Duodenal mucosa (tissue), 2 donors: ENCODE results near the gene KTI12.
"Not testable (repeated sequence)": the region's sequence is repeated elsewhere in the genome, so short reads cannot be mapped to it uniquely, and the experiment has no call there.

Experiments
- H3K27ac ChIP-seq: one replicate; pipeline ENCODE4 v1.7.0; 2013; ENCODE audit warnings: low read depth, low read length
- H3K27me3 ChIP-seq, 2 donors: one replicate each; pipeline ENCODE4 v1.7.0; 2013; ENCODE audit warnings: low read length in 2 of 2, control low read depth in 1 of 2; ENCODE audit not compliant: insufficient read depth in 2 of 2, control insufficient read depth in 1 of 2
- H3K36me3 ChIP-seq, 2 donors: one replicate each; pipeline ENCODE4 v1.7.0; 2013; ENCODE audit warnings: low read length in 2 of 2, control low read depth in 1 of 2; ENCODE audit not compliant: insufficient read depth in 2 of 2, control insufficient read depth in 1 of 2
- H3K4me1 ChIP-seq, 2 donors: one replicate each; pipeline ENCODE4 v1.7.0; 2013; ENCODE audit warnings: low read length in 2 of 2, control low read depth in 1 of 2; ENCODE audit not compliant: insufficient read depth in 2 of 2, control insufficient read depth in 1 of 2
- H3K4me3 ChIP-seq, 2 donors: one replicate each; pipeline ENCODE4 v1.7.0; 2013; ENCODE audit warnings: low read length in 2 of 2, low read depth in 1 of 2
- H3K9ac ChIP-seq, 2 donors: one replicate each; pipeline ENCODE4 v1.7.0; 2013; ENCODE audit warnings: low read length in 2 of 2, low read depth in 1 of 2
- H3K9me3 ChIP-seq, 2 donors: one replicate each; pipeline ENCODE4 v1.7.0; 2013; ENCODE audit warnings: low read length in 2 of 2, control low read depth in 1 of 2; ENCODE audit not compliant: control insufficient read depth in 1 of 2

The KTI12 gene, protein sequence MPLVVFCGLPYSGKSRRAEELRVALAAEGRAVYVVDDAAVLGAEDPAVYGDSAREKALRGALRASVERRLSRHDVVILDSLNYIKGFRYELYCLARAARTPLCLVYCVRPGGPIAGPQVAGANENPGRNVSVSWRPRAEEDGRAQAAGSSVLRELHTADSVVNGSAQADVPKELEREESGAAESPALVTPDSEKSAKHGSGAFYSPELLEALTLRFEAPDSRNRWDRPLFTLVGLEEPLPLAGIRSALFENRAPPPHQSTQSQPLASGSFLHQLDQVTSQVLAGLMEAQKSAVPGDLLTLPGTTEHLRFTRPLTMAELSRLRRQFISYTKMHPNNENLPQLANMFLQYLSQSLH

DNA sequence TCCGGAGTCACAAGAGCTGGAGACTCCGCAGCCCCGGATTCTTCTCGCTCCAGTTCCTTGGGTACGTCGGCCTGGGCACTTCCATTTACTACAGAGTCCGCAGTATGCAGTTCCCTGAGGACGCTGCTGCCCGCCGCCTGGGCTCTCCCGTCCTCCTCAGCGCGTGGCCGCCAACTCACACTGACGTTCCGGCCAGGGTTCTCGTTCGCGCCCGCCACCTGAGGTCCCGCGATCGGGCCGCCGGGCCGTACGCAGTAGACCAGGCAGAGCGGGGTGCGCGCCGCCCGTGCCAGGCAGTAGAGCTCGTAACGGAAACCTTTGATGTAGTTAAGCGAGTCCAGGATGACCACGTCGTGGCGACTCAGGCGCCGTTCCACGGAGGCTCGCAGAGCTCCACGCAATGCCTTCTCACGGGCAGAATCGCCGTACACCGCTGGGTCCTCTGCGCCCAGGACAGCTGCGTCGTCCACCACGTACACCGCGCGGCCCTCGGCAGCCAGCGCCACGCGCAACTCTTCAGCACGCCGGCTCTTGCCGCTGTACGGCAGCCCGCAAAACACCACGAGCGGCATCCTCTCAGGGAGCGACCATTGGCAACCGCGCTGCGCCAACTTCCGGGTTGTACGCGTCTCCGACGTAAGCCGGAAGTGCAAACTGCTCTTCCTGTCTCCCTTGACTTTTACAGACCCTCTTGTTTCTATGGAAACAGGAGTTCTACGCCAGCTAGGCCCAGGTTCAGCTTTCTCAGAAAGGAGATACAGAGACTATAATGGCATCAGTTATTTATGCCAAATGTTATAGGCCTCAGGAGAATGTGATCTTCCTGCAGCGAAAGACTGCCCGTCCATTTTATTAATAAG, at the start of gene KTI12:
Gene KTI12 (minus strand): TSS at position 621 of the 860 bp plus-strand sequence. CDS start 49 bp downstream, at position 572.
- H3K4me1 ChIP-seq: peaks cover 20 to 30% of the 10 kb centered on the region in 2 donors
- peak within 1 kb of the TSS; percentile 88 for H3K27ac ChIP-seq
- H3K9me3 ChIP-seq: no peaks in the 10 kb centered on the region
- H3K27me3 ChIP-seq: no peaks in the 10 kb centered on the region
- H3K4me3 ChIP-seq: peak within 1 kb of the TSS; percentile 94 to 98
- H3K9ac ChIP-seq: peak within 1 kb of the TSS; percentile 75 to 91
- no peaks in the 10 kb centered on the region for H3K36me3 ChIP-seq

DNA sequence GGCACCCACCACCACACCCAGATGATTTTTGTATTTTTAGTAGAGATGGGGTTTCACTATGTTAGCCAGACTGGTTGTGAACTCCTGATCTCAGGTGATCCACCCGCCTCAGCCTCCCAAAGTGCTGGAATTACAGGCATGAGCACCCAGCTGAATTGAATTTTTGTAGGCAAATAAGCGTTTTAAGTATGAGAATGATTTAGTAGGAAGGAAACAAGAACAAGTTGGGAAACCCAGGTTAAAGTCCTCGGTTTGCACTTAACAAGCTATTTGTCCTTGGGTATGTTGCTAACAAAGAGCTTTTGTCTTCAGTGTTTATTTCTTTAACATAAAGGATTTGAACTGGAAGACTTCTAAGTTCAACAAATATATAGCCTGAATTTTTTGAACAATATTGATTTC, 46.4 kb upstream of the KTI12 start:
- Histone ChIP-seq H3K27me3 (no peaks in the 10 kb centered on the region), H3K36me3 (peaks cover 5 to 26% of the 10 kb centered on the region in 2 donors), H3K4me1 (peaks cover 0 to 7% of the 10 kb centered on the region in 2 donors), H3K9ac (no peak overlapping the region), H3K9me3 (no peaks in the 10 kb centered on the region), H3K4me3 (no peak overlapping the region), H3K27ac (no peak overlapping the region)

DNA sequence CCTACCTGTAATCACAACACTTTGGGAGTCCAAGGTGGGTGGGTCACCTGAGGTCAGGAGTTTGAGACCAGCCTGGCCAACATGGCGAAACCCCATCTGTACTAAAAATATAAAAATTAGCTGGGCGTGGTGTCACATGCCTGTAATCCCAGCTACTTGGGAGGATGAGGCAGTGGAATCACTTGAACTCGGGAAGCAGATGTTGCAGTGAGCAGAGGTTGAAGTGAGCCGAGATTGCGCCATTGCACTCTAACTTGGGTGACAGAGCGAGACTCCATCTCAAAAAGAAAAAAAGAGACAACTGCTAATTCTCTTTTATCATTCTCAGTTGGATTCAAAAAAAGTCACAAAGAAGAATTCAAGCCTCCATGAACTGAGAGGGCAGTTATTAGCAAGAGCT, 43.7 kb upstream of the KTI12 start:
- H3K4me1 ChIP-seq, H3K27ac ChIP-seq, H3K9ac ChIP-seq, H3K4me3 ChIP-seq, H3K27me3 ChIP-seq, H3K9me3 ChIP-seq: not testable (repeated sequence)
- H3K36me3 ChIP-seq: peaks cover 5 to 19% of the 10 kb centered on the region in 2 donors

DNA sequence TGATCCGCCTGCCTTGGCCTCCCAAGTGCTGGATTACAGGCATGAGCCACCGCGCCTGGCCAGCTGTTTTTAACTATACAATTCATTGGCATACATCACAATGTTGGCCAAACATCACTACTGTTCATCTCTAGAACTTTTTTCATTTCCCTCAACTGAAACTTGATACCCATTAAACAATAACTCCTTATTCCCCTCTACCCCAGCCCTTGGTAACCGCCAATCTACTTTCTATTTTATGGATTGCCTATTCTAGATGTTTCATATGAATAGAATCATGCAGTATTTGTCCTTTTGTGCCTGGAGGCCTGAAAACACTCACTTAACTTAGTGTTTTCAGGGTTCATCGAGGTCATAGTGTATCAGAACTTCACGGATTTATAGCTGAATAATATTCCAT, 38.7 kb upstream of the KTI12 start:
- Histone ChIP-seq H3K4me3 (no peak overlapping the region), H3K9me3 (no peaks in the 10 kb centered on the region), H3K27ac (no peak overlapping the region), H3K9ac (no peak overlapping the region), H3K4me1 (peaks cover 7 to 10% of the 10 kb centered on the region in 2 donors), H3K36me3 (peaks cover 6 to 17% of the 10 kb centered on the region in 2 donors), H3K27me3 (no peaks in the 10 kb centered on the region)

DNA sequence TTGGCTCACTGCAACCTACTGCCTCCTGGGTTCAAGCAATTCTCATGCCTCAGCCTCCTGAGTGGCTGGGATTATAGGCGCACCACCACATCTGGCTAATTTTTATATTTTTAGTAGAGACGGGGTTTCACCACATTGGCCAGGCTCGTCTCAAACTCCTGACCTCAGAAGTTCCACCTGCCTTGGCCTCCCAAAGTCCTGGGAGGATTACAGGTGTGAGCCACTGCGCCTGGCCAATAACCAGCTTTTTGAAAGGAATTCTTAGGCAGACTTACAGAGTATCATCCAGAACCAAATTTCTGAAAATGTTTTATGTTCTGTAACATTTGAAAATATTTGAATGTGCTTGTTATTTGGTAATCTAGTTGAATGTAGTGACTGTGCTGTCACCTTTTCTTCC, 37.1 kb upstream of the KTI12 start:
- Histone ChIP-seq H3K27ac (no peak overlapping the region), H3K4me3 (no peak overlapping the region)

DNA sequence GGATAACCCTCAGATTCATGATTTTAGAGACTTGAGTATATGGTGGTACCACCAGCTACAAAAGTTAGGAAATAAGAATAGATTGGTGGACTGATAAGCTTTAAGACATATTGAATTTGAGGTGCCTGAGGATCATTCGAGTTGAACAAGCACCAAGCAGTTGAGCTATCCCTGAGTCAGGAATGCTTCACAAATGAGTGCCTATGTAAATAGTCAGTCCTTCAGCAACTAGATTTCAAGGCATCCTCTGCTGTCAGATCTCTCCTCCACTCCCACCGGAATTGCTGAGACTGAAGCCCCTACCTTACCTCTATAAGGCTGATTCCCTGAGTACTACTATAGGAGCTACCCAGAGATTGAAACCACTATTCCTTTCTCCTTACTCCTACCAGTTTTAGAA, 29.6 kb upstream of the KTI12 start:
- Histone ChIP-seq H3K4me3 (no peak overlapping the region), H3K4me1 (peaks cover 4 to 7% of the 10 kb centered on the region in 2 donors), H3K36me3 (peaks cover 19 to 66% of the 10 kb centered on the region in 2 donors), H3K27me3 (no peaks in the 10 kb centered on the region), H3K27ac (no peak overlapping the region), H3K9ac (no peak overlapping the region), H3K9me3 (no peaks in the 10 kb centered on the region)

More for the DNA sequence above, 37.1 kb upstream of the KTI12 start:
- H3K9ac ChIP-seq: no peak overlapping the region
- no peaks in the 10 kb centered on the region for H3K9me3 ChIP-seq
- H3K4me1 ChIP-seq: peaks cover 7 to 10% of the 10 kb centered on the region in 2 donors
- peaks cover 6 to 24% of the 10 kb centered on the region in 2 donors for H3K36me3 ChIP-seq
- no peaks in the 10 kb centered on the region for H3K27me3 ChIP-seq

DNA sequence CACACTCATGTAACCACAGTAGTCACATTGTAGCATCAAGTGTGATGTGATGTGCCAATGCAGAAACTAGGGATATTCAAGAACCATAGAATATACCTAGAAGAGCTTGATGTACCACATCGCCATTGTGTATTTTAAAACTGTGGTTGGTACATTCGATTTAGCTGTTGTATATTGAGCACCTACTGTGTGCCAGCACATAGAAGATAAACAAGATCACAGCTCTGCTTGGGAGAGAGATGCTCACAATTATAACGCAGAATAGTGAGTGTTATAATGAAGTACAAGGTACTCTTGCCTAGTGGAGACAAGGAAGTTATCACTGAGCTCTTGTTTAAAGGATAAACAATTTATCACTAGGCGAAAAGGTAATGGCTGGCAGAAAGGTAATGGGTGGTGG, 27.2 kb upstream of the KTI12 start:
- Histone ChIP-seq H3K4me1 (peaks cover 16 to 22% of the 10 kb centered on the region in 2 donors), H3K36me3 (peaks cover 18 to 49% of the 10 kb centered on the region in 2 donors), H3K9me3 (no peaks in the 10 kb centered on the region), H3K27ac (no peak overlapping the region), H3K27me3 (no peaks in the 10 kb centered on the region), H3K9ac (no peak overlapping the region), H3K4me3 (no peak overlapping the region)

DNA sequence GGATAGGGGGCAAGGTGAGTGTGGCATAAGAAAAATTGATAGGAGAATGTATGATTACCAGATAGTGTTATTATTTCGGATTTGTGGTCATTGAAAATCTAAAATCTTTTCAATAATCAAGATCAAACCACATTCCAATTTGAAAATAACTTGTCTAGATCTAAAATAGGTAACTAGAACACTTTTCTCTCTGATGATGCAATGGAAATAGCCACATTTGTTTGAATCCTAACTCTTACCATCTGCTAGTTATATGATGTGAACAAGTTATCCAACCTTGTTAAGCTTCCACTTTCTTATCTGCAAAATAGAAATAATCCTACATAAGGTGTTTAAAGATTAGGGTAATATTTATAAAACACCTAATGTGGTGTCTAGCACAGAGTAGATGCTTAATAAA, 26.3 kb upstream of the KTI12 start:
- no peak overlapping the region for H3K4me3 ChIP-seq
- H3K27ac ChIP-seq: no peak overlapping the region
- H3K9ac ChIP-seq: no peak overlapping the region
- no peaks in the 10 kb centered on the region for H3K9me3 ChIP-seq
- H3K4me1 ChIP-seq: peaks cover 22% of the 10 kb centered on the region in 2 donors
- H3K36me3 ChIP-seq: peaks cover 18 to 40% of the 10 kb centered on the region in 2 donors
- H3K27me3 ChIP-seq: no peaks in the 10 kb centered on the region

DNA sequence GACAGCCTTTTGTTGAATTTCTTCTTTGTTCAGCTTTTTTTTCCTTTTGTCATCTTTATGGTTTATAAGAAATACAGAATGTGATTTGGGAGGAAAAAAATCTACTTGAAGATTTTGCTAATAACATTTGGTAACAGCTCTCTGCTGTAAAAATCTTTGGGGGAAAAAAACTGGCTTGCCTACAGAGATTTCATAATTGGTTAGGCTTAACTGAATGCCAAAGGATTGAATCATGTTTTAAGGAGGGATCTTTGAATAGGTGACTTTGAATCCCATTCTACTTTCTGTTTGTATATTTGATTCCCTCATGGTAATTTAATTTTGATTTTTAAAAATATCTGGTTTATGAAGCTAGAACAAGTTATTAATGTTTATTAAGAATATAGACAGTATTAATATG, 25.7 kb upstream of the KTI12 start:
- H3K9me3 ChIP-seq: no peaks in the 10 kb centered on the region
- no peak overlapping the region for H3K27ac ChIP-seq
- no peak overlapping the region for H3K9ac ChIP-seq
- peaks cover 13 to 36% of the 10 kb centered on the region in 2 donors for H3K36me3 ChIP-seq
- H3K4me3 ChIP-seq: no peak overlapping the region
- peaks cover 24 to 25% of the 10 kb centered on the region in 2 donors for H3K4me1 ChIP-seq
- no peaks in the 10 kb centered on the region for H3K27me3 ChIP-seq

DNA sequence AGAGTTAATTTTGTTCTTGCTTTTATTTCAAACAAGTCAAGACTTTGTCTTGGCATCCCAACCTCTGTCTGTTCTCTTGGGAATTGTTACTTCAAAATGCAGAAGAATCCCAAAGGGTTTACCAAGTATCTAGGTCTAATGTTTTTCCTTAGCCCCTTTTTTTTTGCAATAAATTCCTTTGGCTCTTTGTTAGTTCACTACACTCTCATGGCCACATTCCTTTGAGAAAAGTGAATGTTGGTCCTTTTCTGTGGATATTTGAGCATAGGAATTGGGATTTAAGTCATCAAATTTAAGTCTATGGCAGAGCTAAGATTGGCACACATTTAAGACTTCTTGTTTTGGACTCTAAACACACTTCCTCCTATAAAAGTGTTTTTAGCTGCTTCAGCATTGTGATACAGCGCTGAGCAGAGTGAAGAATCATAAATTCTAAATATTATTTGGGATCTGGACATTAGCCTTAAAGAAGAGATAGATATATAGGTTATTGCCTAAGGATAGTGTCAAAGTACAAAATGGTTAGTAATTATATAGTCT, 24.3 kb upstream of the KTI12 start:
- Histone ChIP-seq H3K27ac (no peak overlapping the region), H3K9ac (peak overlapping the region in 1 of 2 donors; percentile 75), H3K4me1 (peaks cover 31 to 33% of the 10 kb centered on the region in 2 donors), H3K9me3 (no peaks in the 10 kb centered on the region), H3K4me3 (peak overlapping the region; percentile 94 to 99), H3K27me3 (no peaks in the 10 kb centered on the region), H3K36me3 (peaks cover 7 to 25% of the 10 kb centered on the region in 2 donors)
